ENCODE data around the gene KIZ.
"Not testable (repeated sequence)": the region's sequence is repeated elsewhere in the genome, so short reads cannot be mapped to it uniquely, and the experiment has no call there.

Gene KIZ

DNA sequence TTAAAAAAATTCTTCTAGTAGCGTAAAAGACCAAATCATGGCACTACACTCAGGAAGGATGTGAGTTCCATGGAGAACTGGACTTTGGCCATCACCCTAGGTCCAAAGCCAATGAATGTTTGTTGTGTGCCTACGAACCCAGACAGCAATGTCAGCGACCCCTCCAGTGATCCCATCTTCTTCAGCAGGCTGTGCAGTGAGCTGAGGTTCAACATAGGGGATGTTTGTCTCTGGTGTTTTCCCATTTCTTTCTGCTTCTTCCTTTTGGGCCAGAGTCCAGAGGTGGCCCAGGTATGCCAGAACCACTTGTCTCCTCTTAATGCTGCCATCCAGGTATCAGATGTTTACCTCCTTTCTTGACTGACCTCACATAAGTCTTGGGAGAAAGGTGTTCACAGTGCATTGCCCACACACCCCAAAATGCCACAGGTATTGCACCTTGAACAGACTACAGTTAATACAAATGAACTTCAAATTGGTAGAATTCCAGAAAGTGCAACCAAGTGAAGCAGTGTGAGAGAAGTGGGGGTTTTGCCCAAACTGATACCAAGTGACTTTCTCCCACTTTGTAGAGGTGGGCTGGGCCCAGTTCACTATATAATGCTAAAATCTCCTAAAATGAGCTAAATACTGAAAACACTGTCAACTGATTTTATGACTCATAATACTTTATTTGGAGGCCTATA lies 14.1 kb downstream of the KIZ start:
- no peak for DNase-seq (ENCODE audit: low read depth in 2 of 2)

GRCh38 chr20:21141825-21142224 lies 15.9 kb downstream of the KIZ start:
- DNase-seq (ENCODE audit: low read depth in 2 of 2), result no peak

DNA sequence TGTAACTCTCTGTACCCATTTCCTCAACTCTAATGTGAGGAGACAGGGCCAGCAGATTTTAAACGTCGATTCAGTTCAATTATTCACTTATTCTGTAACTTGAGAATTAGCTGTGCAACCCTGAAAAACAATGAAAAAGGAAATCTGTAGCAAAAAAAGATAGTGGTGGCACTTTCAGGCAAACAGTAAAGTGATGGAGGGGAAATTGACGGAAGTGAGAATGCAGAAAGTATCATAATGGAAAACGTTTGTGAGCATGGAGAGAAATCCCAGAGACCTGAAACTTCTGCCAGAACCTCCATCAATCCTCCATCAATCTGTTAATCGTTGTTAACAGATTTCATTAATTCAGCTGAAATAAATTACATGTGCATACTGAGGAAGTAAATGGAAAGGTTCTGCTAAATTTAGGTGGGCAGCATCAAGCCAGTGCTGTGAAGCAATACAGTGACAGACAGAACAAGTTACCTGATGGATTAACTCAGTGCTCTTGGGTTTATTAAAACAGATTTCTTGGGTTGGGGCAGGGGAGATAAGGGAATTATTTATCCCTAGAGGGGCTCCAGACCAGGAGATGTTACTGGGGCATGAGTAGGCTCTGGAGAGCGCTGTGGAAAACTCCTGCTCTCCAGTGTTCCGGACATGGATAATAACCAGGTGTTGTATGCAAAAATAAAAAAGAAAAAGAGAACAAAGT lies 17.5 kb downstream of the KIZ start:
- no peak for DNase-seq (ENCODE audit: low read depth in 2 of 2)

DNA sequence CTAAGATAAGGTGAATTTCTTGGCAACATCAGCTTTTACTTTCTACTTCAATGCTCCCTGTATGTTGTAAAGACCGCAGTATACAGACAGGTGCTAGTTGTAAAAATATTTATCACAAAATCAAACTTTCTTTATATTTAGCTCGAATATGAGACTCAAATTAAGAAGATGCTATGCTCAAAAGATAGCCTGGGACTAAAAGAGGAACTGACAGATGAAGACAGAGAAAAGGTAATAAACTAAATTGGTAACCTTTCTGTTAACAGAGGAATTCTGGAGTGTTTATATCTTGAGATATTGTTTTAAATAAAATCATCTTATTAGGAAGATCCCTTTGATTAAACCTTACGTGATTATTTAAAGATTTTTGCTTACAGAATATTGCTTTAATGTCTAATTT lies 19.5 kb downstream of the KIZ start:
- DNase-seq (ENCODE audit: low read depth in 2 of 2), result no peak

GRCh38 chr20:21146215-21146614 lies 20.3 kb downstream of the KIZ start:
- no peak for DNase-seq (ENCODE audit: low read depth in 2 of 2)

GRCh38 chr20:21147593-21147992 lies 21.7 kb downstream of the KIZ start:
- DNase-seq (ENCODE audit: low read depth in 2 of 2), result no peak

- no peak for DNase-seq (ENCODE audit: low read depth in 2 of 2)
Measured at GRCh38 chr20:21149344-21149743, 23.5 kb downstream of the KIZ start.

DNA sequence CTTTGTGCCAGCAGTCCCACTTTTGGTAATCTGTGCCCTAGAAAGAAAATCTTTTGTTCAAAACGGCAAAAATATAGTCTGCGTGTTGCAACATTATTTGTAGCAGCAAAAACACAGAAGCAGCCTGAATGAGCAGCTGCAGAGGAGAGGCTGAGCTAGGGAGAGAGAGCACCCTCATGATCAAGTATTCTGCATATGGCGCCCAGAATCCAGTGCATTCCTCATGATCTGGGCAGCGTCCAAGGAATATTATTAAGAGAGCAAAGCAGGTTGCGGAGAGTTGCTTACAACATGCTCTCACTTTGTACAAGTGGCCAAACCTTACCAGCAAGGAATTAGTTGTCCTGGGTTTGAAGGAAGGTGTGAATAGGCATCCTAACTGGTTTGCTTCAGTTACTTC lies 25.9 kb downstream of the KIZ start:
- no peak for DNase-seq (ENCODE audit: low read depth in 2 of 2)

DNA sequence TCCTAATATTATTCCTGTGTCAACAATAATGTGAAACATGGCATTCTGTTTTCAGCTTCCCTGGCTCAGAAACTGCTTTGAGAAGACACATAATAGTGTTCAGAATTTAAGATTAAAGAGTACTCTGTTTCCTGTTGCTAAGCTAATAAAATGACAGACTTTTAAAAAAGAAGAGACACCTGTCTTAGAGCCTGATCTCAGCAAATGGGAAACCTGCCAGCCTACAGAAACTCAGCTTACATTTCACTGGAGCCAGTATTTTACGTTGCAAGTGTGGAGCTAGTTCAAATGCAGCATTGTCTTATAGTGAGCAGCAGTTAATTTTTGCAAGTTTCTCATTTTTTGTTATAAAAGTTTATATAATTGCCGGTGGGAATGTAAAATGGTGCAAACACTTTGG lies 28.8 kb downstream of the KIZ start:
- no peak for DNase-seq (ENCODE audit: low read depth in 2 of 2)

GRCh38 chr20:21155268-21155667 lies 29.4 kb downstream of the KIZ start:
- DNase-seq (ENCODE audit: low read depth in 2 of 2), result no peak

DNA sequence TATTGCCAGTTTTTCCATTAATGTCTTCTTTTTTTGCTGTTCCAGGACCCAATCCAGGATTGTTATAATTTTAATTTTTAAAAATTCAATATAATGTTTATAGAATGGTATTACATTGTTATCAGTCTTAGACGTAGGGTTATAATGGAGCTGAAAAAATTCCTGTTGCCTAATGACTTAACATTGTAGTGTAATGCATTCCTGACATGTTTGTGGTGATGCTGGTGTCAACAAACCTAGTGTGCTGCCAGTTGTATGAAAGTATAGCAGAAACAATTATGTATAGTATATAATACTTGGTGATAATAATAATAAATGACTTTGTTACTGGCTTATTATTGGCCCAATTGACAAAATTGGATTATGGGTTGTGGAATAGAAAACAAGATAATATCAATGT lies 30.4 kb downstream of the KIZ start:
- no peak for DNase-seq (ENCODE audit: low read depth in 2 of 2)

DNA sequence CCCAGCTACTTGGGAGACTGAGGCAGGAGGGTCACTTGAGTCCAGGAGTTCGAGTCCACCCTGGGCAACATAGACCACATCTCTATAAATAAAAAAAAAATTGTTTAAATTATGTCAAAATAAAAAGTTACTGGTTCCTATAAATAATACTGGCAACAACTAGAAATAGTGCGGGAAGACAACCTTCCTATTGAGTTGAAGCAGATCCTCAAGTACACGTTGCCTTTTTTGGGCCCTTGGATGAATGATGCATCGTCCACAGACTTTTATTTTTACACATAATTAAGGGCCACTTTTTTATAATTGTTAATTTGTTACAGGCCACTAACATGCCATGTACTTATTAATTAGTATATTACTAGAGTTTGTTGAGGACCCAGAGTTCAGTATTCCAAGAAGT lies 31.1 kb downstream of the KIZ start:
- DNase-seq (ENCODE audit: low read depth in 2 of 2), result no peak

GRCh38 chr20:21159658-21160380 lies 33.9 kb downstream of the KIZ start:
- no peak for DNase-seq (ENCODE audit: low read depth in 2 of 2)

- DNase-seq (ENCODE audit: low read depth in 2 of 2), result no peak
Measured at GRCh38 chr20:21161926-21162325, 36.0 kb downstream of the KIZ start.

GRCh38 chr20:21162631-21163030 lies 36.7 kb downstream of the KIZ start:
- DNase-seq (ENCODE audit: low read depth in 2 of 2), result no peak

DNA sequence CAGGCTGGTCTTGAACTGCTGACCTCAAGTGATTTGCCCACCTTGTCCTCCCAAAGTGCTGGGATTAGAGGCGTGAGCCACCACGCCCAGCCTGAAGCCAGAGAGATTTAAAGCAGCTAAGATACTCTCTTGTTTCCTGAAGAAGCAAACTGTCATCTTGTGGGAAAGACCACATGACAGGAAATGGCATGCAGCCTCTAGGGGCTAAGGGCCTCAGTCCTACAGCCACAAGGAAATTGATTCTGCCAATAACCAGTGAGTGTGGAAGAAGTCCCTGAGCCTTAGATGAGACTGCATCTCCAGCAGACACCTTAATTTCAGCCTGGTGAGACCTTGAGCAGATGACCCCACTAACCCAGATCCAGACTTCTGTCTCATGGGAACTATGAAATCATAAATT lies 40.9 kb downstream of the KIZ start:
- no peak for DNase-seq (ENCODE audit: low read depth in 2 of 2)

DNA sequence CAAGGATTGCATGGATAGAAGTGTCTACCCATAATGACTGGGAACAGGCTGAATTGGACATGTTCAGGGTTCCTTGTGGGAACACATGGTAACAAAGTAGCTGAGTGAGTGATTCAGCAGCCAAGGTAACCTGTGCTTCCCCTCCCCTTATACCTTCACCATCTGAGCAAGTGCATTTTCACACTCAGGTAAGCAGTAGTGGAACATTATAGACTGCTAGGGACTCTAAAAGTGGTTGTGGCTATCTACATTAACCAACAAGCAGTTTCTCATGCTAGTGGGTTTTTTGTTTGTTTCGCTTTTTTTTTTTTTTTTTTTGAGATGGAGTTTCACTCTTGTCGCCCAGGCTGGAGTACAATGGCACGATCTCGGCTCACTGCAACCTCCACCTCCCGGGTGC lies 41.4 kb downstream of the KIZ start:
- DNase-seq (ENCODE audit: low read depth in 2 of 2), result no peak

GRCh38 chr20:21168061-21168460 lies 42.2 kb downstream of the KIZ start:
- not testable (repeated sequence) for DNase-seq (ENCODE audit: low read depth in 2 of 2)

DNA sequence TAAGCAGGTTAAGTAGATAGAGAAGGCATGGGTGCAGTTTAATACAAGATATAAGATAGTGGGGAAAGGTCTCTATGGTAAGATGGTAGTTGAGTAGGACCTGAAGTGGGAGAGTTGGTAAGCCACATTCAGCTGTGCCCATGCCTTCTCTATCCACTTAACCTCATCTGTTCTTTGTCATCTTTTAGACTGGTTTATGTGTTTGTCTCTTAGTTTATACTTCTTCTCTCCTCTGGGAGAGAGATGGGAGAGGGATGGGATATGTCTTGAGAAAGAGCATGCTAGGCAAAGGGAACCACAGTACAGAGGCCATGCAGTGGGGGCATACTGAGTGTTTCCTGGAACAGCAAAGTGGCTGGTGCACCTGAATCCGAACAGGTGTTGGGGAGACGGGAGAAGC lies 46.7 kb downstream of the KIZ start:
- no peak for DNase-seq (ENCODE audit: low read depth in 2 of 2)

GRCh38 chr20:21173485-21173884 lies 47.6 kb downstream of the KIZ start:
- no peak for DNase-seq (ENCODE audit: low read depth in 2 of 2)

GRCh38 chr20:21174516-21175239 lies 48.8 kb downstream of the KIZ start:
- no peak for DNase-seq (ENCODE audit: low read depth in 2 of 2)

DNA sequence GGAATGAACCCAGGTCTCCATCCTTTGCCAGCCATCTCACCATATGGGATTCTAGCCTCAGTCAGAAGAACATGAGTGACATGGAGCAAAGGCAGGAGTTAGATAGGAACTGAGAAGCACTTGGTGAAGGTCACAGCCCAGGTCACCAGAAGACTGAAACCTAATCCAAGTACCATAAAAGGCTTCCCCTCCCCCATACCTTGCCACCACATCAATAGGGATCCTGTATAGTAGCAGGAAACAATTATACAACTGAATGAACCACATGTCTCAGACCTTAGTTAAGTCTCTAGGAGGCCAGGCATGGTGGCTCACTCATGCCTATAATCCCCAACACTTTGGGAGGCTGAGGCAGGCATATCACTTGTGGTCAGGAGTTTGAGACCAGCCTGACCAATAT lies 49.6 kb downstream of the KIZ start:
- no peak for DNase-seq (ENCODE audit: low read depth in 2 of 2)

All from stimulated activated CD8-positive, alpha-beta memory T cell treated with anti-CD3 and anti-CD28 coated beads, Interleukin-15, amount 100 ng/mL, for 4 hours (primary cell).